ENCODE results near the gene AKR1C3. TPM values are rescaled to one million over a fixed set of nuclear protein-coding genes. Genes with fewer than 3 reads are reported as not detected.
"Not testable (repeated sequence)": the region's sequence is repeated elsewhere in the genome, so short reads cannot be mapped to it uniquely, and the experiment has no call there.

AKR1C3 gene
- total and polyA plus RNA-seq, 8 donors: 28.1 to 883 (median 174) TPM

GRCh38 chr10:5096108-5096507 lies 1.9 kb downstream of the AKR1C3 start:
- 73 to 92% (median 81%) methylated on average over 2 of the region's 2 CpGs for WGBS, 5 donors
- Histone ChIP-seq H3K27ac (peak overlapping the region; percentile 7 to 88 (median 82)), H3K4me1 (peaks cover 0 to 11% (median 5%) of the 10 kb centered on the region in 4 donors), H3K27me3 (no peaks in the 10 kb centered on the region), H3K4me3 (peak overlapping the region; percentile 44 to 53 (median 48)), H3K9me3 (no peaks in the 10 kb centered on the region), H3K36me3 (peaks cover 6 to 40% (median 33%) of the 10 kb centered on the region in 4 donors)
- no peak for DNase-seq
- intact Hi-C loops (cut with DNase I; ENCODE audit: low total_unique reads): loop anchor here (10.0 kb wide), 1 partner anchor 251 kb away; no protein-coding TSS in a partner anchor
- TF ChIP-seq POLR2A (IDR thresholded peaks at IDR 0.05): no peak
- no peak for TF ChIP-seq CTCF (IDR thresholded peaks at IDR 0.05)
- no peak for TF ChIP-seq POLR2AphosphoS5 (IDR thresholded peaks at IDR 0.05)
- TF ChIP-seq EP300 (IDR thresholded peaks at IDR 0.05): no peak

GRCh38 chr10:5102479-5102878 lies 8.3 kb downstream of the AKR1C3 start:
- intact Hi-C loops (cut with DNase I; ENCODE audit: low total_unique reads); H3K27me3 ChIP-seq; H3K4me3 ChIP-seq; DNase-seq; H3K9me3 ChIP-seq; H3K27ac ChIP-seq: not testable (repeated sequence)
- peaks cover 0 to 11% (median 1%) of the 10 kb centered on the region in 4 donors for H3K4me1 ChIP-seq
- H3K36me3 ChIP-seq: peaks cover 9 to 87% (median 79%) of the 10 kb centered on the region in 4 donors
- 53 to 90% (median 66%) methylated on average over 2 to 3 of the region's 11 CpGs for WGBS, 5 donors

- Histone ChIP-seq H3K27ac (no peak overlapping the region), H3K27me3 (no peaks in the 10 kb centered on the region), H3K4me3 (no peak overlapping the region), H3K4me1 (peaks cover 0 to 4% (median 0%) of the 10 kb centered on the region in 4 donors), H3K36me3 (peaks cover 6 to 84% (median 77%) of the 10 kb centered on the region in 4 donors), H3K9me3 (no peaks in the 10 kb centered on the region)
- 80 to 88% (median 84%) methylated on average over 2 of the region's 2 CpGs for WGBS, 5 donors
- intact Hi-C loops (cut with DNase I; ENCODE audit: low total_unique reads): no loop called here
- no peak for DNase-seq
- TF ChIP-seq POLR2AphosphoS5 (IDR thresholded peaks at IDR 0.05): no peak
- TF ChIP-seq CTCF (IDR thresholded peaks at IDR 0.05): no peak
- TF ChIP-seq POLR2A (IDR thresholded peaks at IDR 0.05): no peak
- TF ChIP-seq EP300 (IDR thresholded peaks at IDR 0.05): no peak
Observed at GRCh38 chr10:5103481-5103880, 9.3 kb downstream of the AKR1C3 start.

- H3K4me3 ChIP-seq: no peak overlapping the region
- no peaks in the 10 kb centered on the region for H3K27me3 ChIP-seq
- 88 to 100% (median 94%) methylated on average over 1 of the region's 1 CpG for WGBS, 5 donors
- TF ChIP-seq CTCF (IDR thresholded peaks at IDR 0.05): no peak
- TF ChIP-seq EP300 (IDR thresholded peaks at IDR 0.05): no peak
- TF ChIP-seq POLR2A (IDR thresholded peaks at IDR 0.05): no peak
- no peak for TF ChIP-seq POLR2AphosphoS5 (IDR thresholded peaks at IDR 0.05)
- peaks cover 3 to 64% (median 57%) of the 10 kb centered on the region in 4 donors for H3K36me3 ChIP-seq
- intact Hi-C loops (cut with DNase I; ENCODE audit: low total_unique reads): no loop called here
- DNase-seq: no peak
- no peak overlapping the region for H3K27ac ChIP-seq
- no peaks in the 10 kb centered on the region for H3K4me1 ChIP-seq
- H3K9me3 ChIP-seq: peaks cover 0 to 7% (median 0%) of the 10 kb centered on the region in 4 donors
Observed at GRCh38 chr10:5105626-5106025, 11.4 kb downstream of the AKR1C3 start.

GRCh38 chr10:5106553-5106952 lies 12.3 kb downstream of the AKR1C3 start:
- no peaks in the 10 kb centered on the region for H3K4me1 ChIP-seq
- DNase-seq: no peak
- H3K27me3 ChIP-seq: no peaks in the 10 kb centered on the region
- intact Hi-C loops (cut with DNase I; ENCODE audit: low total_unique reads): no loop called here
- no peak overlapping the region for H3K27ac ChIP-seq
- H3K36me3 ChIP-seq: peaks cover 3 to 55% (median 52%) of the 10 kb centered on the region in 4 donors
- H3K4me3 ChIP-seq: no peak overlapping the region
- peaks cover 0 to 7% (median 0%) of the 10 kb centered on the region in 4 donors for H3K9me3 ChIP-seq
- WGBS, 5 donors: 84 to 90% (median 89%) methylated on average over 1 of the region's 1 CpG
- no peak for TF ChIP-seq POLR2AphosphoS5 (IDR thresholded peaks at IDR 0.05)
- TF ChIP-seq EP300 (IDR thresholded peaks at IDR 0.05): no peak
- no peak for TF ChIP-seq POLR2A (IDR thresholded peaks at IDR 0.05)

All from stomach (tissue), 9 donors.